GM12873 (cell line): ENCODE data around the gene NAALADL1.

Experiments used
- TF ChIP-seq, protein P1 (sequence below): IDR thresholded peaks from 2 replicates; pipeline ENCODE4 v1.5.1; 2012; ENCODE audit warnings: low read depth, mild to moderate bottlenecking, moderate library complexity, low read length, control low read depth; ENCODE audit not compliant: insufficient read depth; ENCODE audit errors: missing control alignments

NAALADL1 gene

DNA sequence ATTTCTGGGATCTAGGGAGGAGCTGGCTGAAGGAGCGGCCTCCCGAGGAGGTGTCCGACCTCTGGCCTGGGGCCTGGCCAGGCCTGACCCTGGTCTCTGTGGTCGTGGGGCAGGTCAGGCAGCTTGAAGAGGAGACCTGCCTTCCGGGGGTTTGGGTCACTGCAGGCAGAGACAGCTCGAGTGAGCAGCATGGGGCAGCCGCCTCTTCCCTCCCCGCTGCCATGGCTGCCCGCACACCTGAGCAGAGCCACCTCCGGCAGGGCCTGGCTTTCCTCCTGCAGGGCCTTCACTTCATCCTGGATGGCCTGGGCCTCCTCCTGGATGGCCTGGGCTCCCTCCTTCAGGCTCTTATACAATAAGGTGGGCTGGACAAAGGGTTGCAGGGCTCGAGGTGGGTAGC is 8.0 kb upstream of the NAALADL1 start:
- TF ChIP-seq, protein P1, sequence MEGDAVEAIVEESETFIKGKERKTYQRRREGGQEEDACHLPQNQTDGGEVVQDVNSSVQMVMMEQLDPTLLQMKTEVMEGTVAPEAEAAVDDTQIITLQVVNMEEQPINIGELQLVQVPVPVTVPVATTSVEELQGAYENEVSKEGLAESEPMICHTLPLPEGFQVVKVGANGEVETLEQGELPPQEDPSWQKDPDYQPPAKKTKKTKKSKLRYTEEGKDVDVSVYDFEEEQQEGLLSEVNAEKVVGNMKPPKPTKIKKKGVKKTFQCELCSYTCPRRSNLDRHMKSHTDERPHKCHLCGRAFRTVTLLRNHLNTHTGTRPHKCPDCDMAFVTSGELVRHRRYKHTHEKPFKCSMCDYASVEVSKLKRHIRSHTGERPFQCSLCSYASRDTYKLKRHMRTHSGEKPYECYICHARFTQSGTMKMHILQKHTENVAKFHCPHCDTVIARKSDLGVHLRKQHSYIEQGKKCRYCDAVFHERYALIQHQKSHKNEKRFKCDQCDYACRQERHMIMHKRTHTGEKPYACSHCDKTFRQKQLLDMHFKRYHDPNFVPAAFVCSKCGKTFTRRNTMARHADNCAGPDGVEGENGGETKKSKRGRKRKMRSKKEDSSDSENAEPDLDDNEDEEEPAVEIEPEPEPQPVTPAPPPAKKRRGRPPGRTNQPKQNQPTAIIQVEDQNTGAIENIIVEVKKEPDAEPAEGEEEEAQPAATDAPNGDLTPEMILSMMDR: no peak

DNA sequence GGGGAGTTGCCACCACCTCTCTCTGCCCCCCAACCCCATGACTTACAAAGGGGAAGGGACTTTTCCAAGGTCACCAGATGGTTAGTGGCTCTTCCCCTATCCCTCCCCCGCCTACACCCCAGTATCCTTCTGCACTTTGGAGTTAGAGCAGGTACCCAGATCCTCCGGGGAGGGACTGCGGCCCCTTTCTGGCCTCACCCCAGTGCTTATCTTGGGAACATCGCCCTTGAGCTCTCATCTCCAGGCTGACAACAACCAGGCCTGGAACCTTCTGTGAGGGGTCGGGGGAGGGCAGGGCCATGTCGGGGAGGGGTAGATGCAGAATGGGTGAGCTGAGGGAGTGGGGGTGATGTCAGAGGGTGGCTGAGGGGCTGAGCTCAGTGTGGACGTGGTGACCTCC is 7.5 kb upstream of the NAALADL1 start:
- TF ChIP-seq, protein P1: no peak

DNA sequence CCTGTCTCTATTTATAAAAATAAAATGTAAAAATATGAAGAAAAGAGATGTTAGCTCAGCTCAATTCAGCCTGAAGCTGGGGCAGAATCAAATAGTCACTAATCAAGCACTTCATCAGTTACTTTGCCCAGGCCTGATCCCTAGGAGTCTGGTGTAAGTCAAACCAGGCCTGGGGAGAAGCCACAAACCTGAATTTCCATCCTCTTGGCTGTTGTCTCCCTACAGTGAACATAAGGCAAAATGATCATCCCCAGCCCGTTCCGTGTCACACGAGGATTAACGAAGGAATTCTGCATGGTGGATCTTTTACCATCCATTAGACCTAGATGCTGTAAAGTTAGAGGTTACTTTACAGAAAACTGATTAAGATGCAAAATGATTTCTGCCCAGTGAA is 6.5 kb upstream of the NAALADL1 start:
- TF ChIP-seq, protein P1: no peak

DNA sequence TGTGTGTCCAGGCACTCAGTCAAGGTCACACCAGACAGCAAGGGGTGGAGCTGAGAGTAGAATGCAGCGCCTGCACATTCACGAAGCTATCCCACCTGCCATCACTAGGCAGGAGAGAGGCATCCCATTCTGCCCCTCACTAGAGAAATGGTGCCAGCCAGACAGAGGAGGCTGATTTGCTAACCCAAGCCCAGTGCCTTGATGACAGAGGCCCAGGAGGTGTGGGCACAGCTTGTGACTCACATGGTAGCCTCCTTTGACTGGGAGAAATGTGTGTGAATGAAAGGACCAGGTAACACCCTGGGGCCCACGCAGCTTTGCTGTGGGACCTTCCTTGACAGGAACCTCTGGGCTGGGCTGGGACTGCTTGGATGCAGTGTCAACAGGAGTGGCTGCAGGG is 5.2 kb upstream of the NAALADL1 start:
- TF ChIP-seq, protein P1: no peak

DNA sequence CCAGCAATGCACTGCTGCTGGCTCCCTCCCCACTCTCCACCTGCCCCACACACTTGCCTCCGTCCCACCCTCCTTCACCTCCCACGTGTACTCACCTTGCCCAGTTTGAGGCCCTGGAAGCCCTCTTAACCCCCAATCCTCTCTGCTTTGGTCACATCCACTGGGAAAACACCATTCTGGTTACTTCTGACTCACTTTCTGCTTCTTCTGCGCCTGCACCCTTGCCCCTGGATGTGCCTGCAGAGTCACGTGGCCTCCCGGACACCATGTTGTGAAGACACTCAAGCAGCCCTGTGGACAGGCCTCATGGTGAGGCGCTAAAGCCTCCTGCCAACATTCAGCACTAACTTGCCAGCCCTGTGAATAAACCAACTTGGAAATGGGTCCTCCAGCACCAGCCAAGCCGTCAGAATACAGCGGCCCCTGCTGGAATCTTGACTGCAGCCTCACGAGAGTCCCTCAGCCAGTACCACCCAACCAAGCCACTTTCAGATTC is 2.6 kb upstream of the NAALADL1 start:
- TF ChIP-seq, protein P1: no peak

DNA sequence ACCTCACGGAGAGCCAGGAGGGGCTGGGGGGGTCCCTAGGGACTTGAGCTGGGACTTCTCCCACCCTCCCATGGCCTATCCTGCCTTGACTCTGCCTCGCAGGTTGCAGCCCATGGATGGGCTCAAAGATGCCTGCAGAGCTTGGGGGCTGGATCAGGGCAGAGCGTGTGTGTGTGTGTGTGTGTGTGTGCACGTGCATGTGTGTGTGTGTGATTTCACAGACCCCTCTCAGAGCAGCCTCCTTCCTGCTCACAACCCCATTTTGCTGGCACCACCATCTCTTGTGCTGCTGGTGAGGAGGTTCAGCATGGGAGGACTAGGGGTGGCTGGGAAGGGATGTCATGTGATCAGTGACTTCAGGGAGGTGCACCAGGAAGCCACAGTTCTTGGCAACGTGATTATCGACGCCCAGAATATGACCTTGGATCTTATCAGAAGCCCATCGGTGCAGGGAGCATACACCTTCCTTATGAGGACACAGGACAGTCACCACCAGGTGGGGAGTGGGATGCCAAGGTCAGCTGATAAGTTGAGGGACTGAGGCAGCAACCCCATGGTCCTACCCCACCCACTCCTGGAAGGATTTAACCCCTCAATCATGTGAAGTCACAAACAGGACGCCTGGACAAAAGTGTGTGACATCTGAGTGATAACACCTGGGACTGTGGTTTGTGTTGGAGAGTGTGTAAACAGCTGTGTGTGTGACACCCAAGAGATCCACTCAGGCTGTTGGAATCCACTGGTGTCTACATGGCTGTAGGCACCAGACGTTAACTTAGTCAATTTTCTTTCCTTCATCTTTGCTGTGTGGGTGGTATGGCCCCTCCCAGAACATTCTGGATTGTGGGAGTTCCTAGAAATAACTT is 1.8 kb upstream of the NAALADL1 start:
- TF ChIP-seq, protein P1: no peak

DNA sequence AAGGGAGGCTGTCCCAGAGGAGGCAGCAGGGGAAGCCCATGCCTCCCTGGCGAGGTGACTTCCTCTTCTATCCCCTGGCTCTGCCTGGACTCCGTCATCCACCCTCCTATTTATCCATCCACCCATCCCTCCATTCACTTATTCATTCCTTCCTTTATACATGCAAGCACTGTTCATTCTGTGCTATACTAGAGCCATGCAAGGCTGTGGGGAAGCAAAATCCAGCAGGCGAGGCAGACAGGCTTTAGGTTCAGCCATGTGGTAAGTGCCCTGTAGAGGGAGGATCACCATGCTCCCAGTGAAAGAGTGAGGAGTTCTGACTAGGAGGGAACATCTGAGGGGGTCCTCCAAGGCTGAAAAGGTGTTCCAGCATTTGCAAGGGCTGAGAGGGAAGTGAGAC is 1.2 kb upstream of the NAALADL1 start:
- TF ChIP-seq, protein P1: no peak
